Measurements from ENCODE around the gene CTNNA3.

CTNNA3 gene

GRCh38 chr10:66910671-66911070, 785.3 kb downstream of the CTNNA3 start:
- DNase-seq (ENCODE audit: extremely low read depth in 1 of 2, low read depth in 1 of 2), result no peak

GRCh38 chr10:66892871-66893270, 803.1 kb downstream of the CTNNA3 start:
- DNase-seq (ENCODE audit: extremely low read depth in 1 of 2, low read depth in 1 of 2), result no peak

- no peak for DNase-seq (ENCODE audit: extremely low read depth in 1 of 2, low read depth in 1 of 2)
These were observed 807.8 kb downstream of the CTNNA3 start for GRCh38 chr10:66888237-66888636.

GRCh38 chr10:66886848-66887247, 809.1 kb downstream of the CTNNA3 start:
- DNase-seq (ENCODE audit: extremely low read depth in 1 of 2, low read depth in 1 of 2), result no peak

GRCh38 chr10:66882271-66882670, 813.7 kb downstream of the CTNNA3 start:
- DNase-seq (ENCODE audit: extremely low read depth in 1 of 2, low read depth in 1 of 2), result no peak

DNA sequence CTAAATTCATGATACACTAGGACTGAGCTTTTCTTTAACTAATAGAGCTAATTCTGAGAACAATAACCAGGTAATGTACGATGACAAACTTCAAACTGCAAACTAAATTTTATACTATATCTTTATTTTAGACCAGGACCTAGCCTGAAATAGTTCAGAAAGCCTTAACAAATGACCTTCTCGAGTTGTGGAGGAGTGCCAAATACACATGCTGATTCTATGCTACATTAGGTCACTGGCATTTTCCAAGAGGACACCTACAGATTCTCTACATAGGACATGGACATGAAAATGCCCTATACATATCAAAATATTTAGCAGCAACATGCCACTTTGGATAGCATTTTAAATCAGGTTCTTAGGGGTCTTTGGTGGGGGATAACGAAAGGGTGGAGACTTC, 814.2 kb downstream of the CTNNA3 start:
- no peak for DNase-seq (ENCODE audit: extremely low read depth in 1 of 2, low read depth in 1 of 2)

DNA sequence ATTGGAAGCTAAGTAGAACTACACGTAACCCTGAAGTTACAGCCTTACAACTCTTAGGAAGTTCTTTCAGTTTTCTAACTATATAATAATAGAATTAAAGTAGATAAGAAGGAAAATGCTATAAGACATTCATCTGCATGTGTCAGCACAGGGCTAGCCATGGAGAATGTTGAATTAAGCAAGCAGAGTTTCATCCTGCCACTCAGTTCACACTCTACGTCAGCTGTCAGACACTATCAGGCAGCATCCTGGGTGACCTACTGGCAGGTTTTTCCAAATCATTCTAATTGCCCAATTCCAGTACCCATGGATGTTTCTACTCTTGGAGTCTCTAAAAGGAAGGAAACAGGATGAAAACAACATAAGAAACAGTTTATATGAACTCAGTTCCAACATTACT, 815.2 kb downstream of the CTNNA3 start:
- no peak for DNase-seq (ENCODE audit: extremely low read depth in 1 of 2, low read depth in 1 of 2)

GRCh38 chr10:66880292-66880691, 815.7 kb downstream of the CTNNA3 start:
- DNase-seq (ENCODE audit: extremely low read depth in 1 of 2, low read depth in 1 of 2), result no peak

DNA sequence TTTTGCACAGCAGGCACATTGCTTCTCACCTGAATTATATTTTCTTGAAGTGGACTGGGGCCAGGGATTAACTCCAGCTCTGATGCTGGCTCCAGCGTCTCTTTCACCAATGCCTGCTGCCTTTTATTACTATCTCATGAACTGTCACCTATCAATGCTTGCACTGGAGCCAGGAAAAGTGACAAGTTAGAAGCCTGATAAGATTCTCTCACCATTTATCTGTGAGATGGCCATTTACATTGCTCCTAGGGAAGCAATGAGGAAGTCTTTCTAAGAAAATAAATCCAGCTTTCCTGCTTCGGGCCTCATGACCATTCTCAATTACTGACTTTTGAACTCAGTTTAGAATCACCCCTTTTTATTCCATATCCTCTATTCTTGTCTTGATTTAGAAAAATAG, 818.6 kb downstream of the CTNNA3 start:
- no peak for DNase-seq (ENCODE audit: extremely low read depth in 1 of 2, low read depth in 1 of 2)

DNA sequence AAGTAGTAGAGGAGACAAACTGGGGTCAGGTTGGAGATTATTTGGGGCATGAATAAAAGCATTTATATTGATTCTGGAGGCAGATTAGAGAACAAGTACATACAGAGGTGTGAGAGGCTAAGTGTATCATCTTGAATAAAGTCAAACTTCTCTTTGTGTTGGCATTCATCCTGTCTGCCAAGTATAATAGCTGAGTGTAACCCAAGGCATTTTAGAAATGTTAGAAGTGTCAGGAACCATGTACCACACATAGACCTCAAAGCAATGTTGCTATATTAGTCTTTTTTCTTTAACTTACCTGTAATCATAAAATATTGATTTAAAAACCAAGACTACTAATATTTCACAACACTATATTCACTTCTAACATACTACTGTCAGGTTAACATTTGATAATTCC, 826.4 kb downstream of the CTNNA3 start:
- no peak for DNase-seq (ENCODE audit: extremely low read depth in 1 of 2, low read depth in 1 of 2)

GRCh38 chr10:66862687-66863258, 833.2 kb downstream of the CTNNA3 start:
- no peak for DNase-seq (ENCODE audit: extremely low read depth in 1 of 2, low read depth in 1 of 2)

GRCh38 chr10:66860376-66860945, 835.5 kb downstream of the CTNNA3 start:
- DNase-seq (ENCODE audit: extremely low read depth in 1 of 2, low read depth in 1 of 2), result no peak

GRCh38 chr10:66852811-66853210, 843.2 kb downstream of the CTNNA3 start:
- no peak for DNase-seq (ENCODE audit: extremely low read depth in 1 of 2, low read depth in 1 of 2)

- no peak for DNase-seq (ENCODE audit: extremely low read depth in 1 of 2, low read depth in 1 of 2)
These were observed 847.1 kb downstream of the CTNNA3 start for GRCh38 chr10:66848856-66849255.

DNA sequence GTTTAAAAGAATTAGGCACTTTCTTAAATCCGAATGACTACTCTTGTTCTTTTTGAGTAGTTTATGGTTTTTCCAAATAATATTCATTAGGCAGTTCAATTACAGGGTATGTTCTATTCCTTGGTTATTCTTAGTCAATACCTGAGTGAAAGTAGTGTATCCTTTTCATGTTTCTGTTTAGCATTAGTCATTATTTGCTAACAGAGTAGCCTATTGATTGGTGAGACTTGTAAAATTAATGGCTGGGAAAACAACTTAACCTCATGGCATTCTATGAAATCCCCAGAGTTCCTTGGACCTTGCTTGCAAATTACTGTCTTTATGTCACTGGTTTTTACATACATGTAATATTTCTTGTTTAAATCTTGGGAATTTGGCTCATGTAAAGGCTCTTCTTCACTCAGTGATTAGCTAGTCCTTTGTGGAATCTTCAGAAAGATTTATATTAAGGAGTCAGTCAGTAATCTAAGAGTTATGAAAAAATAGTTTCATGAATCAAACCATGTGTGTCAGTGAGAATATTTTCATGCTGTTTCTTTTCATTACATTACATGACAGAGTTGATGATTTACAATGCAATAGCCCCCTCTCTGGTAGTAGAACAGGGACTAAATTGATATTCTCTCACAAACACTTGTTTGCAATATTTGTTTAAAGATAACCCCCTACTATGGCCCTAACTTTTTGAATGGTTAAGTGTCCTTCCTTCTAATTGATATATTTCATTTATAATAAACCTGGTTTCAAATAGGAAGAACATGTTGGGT, 851.6 kb downstream of the CTNNA3 start:
- DNase-seq (ENCODE audit: extremely low read depth in 1 of 2, low read depth in 1 of 2), result no peak

- DNase-seq (ENCODE audit: extremely low read depth in 1 of 2, low read depth in 1 of 2), result no peak
These were observed 852.6 kb downstream of the CTNNA3 start for GRCh38 chr10:66843396-66843795.

GRCh38 chr10:66842867-66843266, 853.1 kb downstream of the CTNNA3 start:
- DNase-seq (ENCODE audit: extremely low read depth in 1 of 2, low read depth in 1 of 2), result no peak

- DNase-seq (ENCODE audit: extremely low read depth in 1 of 2, low read depth in 1 of 2), result no peak
These were observed 853.6 kb downstream of the CTNNA3 start for GRCh38 chr10:66842371-66842770.

- no peak for DNase-seq (ENCODE audit: extremely low read depth in 1 of 2, low read depth in 1 of 2)
These were observed 857.3 kb downstream of the CTNNA3 start for GRCh38 chr10:66838656-66839055.

DNA sequence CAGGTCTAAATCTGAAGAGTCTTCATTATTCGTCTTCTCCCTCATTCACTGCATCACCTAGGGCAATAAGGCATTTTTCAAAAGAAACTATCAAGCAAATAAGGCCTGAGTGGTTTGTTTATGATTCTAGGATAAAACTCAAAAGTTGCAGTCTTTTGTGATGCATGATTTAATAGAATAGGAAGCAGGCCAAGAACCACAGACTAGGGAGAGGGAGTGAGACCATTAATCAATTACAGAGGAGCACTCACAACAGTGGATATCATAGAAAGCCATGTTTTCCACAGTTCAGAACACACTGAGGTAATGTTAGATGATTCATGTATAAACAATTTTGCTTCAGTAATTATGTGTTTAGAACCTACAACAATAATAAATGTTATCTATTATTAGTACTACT, 858.0 kb downstream of the CTNNA3 start:
- no peak for DNase-seq (ENCODE audit: extremely low read depth in 1 of 2, low read depth in 1 of 2)

- DNase-seq (ENCODE audit: extremely low read depth in 1 of 2, low read depth in 1 of 2), result no peak
These were observed 858.7 kb downstream of the CTNNA3 start for GRCh38 chr10:66837335-66837734.

DNA sequence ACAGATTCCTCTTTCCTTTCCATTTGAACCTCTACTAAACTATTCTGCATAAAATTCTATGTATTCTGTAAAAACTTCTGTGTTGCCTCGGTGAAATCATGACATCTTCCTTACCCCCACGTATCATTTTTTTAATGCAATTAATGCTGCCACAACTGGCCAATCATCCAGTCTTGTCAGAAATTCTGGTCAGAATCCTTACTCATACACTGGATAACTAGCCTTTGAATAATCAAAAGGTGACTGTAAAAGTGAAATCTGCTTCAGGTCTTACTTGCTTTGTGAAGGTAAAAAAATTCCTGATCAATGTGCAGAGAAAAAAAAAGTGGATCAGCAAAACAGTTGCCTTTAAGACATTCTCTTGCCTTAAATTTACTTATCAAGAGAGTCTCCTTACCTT, 859.2 kb downstream of the CTNNA3 start:
- DNase-seq (ENCODE audit: extremely low read depth in 1 of 2, low read depth in 1 of 2), result no peak

Data from stimulated activated CD8-positive, alpha-beta memory T cell treated with anti-CD3 and anti-CD28 coated beads, Interleukin-7, amount 100 ng/mL, for 48 hours (primary cell).